ENCODE data around the gene C20orf173. TPM values are rescaled to one million over a fixed set of nuclear protein-coding genes. Genes with fewer than 3 reads are reported as not detected.
A peak's percentile ranks its signal among the peaks of the same experiment; 100 is the strongest.

Gene C20orf173
- total RNA-seq, 1 donor from 2014 or later, result not detected

- no peak for DNase-seq (ENCODE audit: low read depth)
Observed at GRCh38 chr20:35508493-35509218, 20.8 kb downstream of the C20orf173 start.

GRCh38 chr20:35506872-35507638, 22.4 kb downstream of the C20orf173 start:
- peak; percentile 20 for DNase-seq (ENCODE audit: low read depth)

GRCh38 chr20:35506179-35506578, 23.3 kb downstream of the C20orf173 start:
- no peak for DNase-seq (ENCODE audit: low read depth)

GRCh38 chr20:35504751-35505150, 24.7 kb downstream of the C20orf173 start:
- no peak for DNase-seq (ENCODE audit: low read depth)

- no peak for DNase-seq (ENCODE audit: low read depth)
Observed at GRCh38 chr20:35503841-35504561, 25.5 kb downstream of the C20orf173 start.

- DNase-seq (ENCODE audit: low read depth), result no peak
Observed at GRCh38 chr20:35503281-35503680, 26.2 kb downstream of the C20orf173 start.

GRCh38 chr20:35502352-35502751, 27.1 kb downstream of the C20orf173 start:
- DNase-seq (ENCODE audit: low read depth), result no peak

- no peak for DNase-seq (ENCODE audit: low read depth)
Observed at GRCh38 chr20:35499271-35499670, 30.2 kb downstream of the C20orf173 start.

- peak; percentile 94 for DNase-seq (ENCODE audit: low read depth)
Observed at GRCh38 chr20:35497780-35498189, 31.7 kb downstream of the C20orf173 start.

GRCh38 chr20:35497320-35497719, 32.1 kb downstream of the C20orf173 start:
- no peak for DNase-seq (ENCODE audit: low read depth)

GRCh38 chr20:35496481-35496880, 33.0 kb downstream of the C20orf173 start:
- DNase-seq (ENCODE audit: low read depth), result no peak

- DNase-seq (ENCODE audit: low read depth), result no peak
Observed at GRCh38 chr20:35492352-35492751, 37.1 kb downstream of the C20orf173 start.

- peak; percentile 50 for DNase-seq (ENCODE audit: low read depth)
Observed at GRCh38 chr20:35491823-35492222, 37.6 kb downstream of the C20orf173 start.

GRCh38 chr20:35490736-35491181, 38.7 kb downstream of the C20orf173 start:
- no peak for DNase-seq (ENCODE audit: low read depth)

GRCh38 chr20:35489717-35490116, 39.7 kb downstream of the C20orf173 start:
- no peak for DNase-seq (ENCODE audit: low read depth)

- no peak for DNase-seq (ENCODE audit: low read depth)
Observed at GRCh38 chr20:35487479-35487878, 42.0 kb downstream of the C20orf173 start.

- DNase-seq (ENCODE audit: low read depth), result no peak
Observed at GRCh38 chr20:35479798-35480197, 49.7 kb downstream of the C20orf173 start.

- DNase-seq (ENCODE audit: low read depth), result no peak
Observed at GRCh38 chr20:35478804-35479472, 50.5 kb downstream of the C20orf173 start.
